IMR-90 (cell line): ENCODE data around the gene ULBP2. TPM values are rescaled to one million over a fixed set of nuclear protein-coding genes. Genes with fewer than 3 reads are reported as not detected.

Experiments
- ATAC-seq: fragments of 200-7000 bp; cut with Tn5 transposase; 2 replicates; pipeline ENCODE4 v1.9.1; 2020; ENCODE audit warnings: low read depth, mild to moderate bottlenecking, moderate library complexity
- BruUV-seq: library from RNA; stranded (reverse); fragments of 400-500 nt; replicated peaks from 2 replicates; lab custom pipeline; 2021; lab: Mats Ljungman, UMichigan
- CTCF ChIA-PET: fragments of 300-600 bp; formaldehyde crosslinking; extraction: SDS; loops from one replicate; lab custom pipeline; 2021; ENCODE audit warnings: antibody characterized with exemption; lab: Yijun Ruan, JAX
- POLR2A ChIA-PET: fragments of 300-600 bp; sonication (Branson Sonifier 250); formaldehyde crosslinking; loops from one replicate; lab custom pipeline; 2022; ENCODE audit warnings: antibody characterized with exemption; ENCODE audit not compliant: unreplicated experiment; lab: Charles Lee
- DNase-seq: peaks from one replicate; pipeline ENCODE4 v3.0.0; 2013
- H2AFZ ChIP-seq: replicated peaks from 2 replicates; pipeline ENCODE3; 2013; ENCODE audit warnings: low read length, mild to moderate bottlenecking; ENCODE audit not compliant: poor library complexity
- H2AK5ac ChIP-seq: 2 replicates; pipeline ENCODE4 v1.6.1; 2013; ENCODE audit warnings: low read depth, low read length, inconsistent platforms
- H2AK9ac ChIP-seq: replicated peaks from 2 replicates; pipeline ENCODE3; 2013; ENCODE audit warnings: mild to moderate bottlenecking, low read depth, low read length, moderate library complexity; ENCODE audit not compliant: poor library complexity
- H2BK120ac ChIP-seq: 2 replicates; pipeline ENCODE4 v1.6.1; 2013; ENCODE audit warnings: low read depth, low read length, inconsistent platforms
- H2BK15ac ChIP-seq: 3 replicates; pipeline ENCODE4 v1.6.1; 2013; ENCODE audit warnings: low read depth, low read length, inconsistent platforms
- H2BK20ac ChIP-seq: 2 replicates; pipeline ENCODE4 v1.6.1; 2013; ENCODE audit warnings: low read depth, mild to moderate bottlenecking, inconsistent platforms, low read length, moderate library complexity
- H2BK5ac ChIP-seq: 2 replicates; pipeline ENCODE4 v1.6.1; 2013; ENCODE audit warnings: mild to moderate bottlenecking, low read depth, low read length, inconsistent platforms; ENCODE audit not compliant: poor library complexity, severe bottlenecking
- H3K14ac ChIP-seq: replicated peaks from 2 replicates; pipeline ENCODE4 v1.6.1; 2013; ENCODE audit warnings: low read depth, low read length, inconsistent platforms
- H3K18ac ChIP-seq: 2 replicates; pipeline ENCODE4 v1.6.1; 2013; ENCODE audit warnings: low read depth, low read length, control low read depth
- H3K23ac ChIP-seq: 2 replicates; pipeline ENCODE4 v1.6.1; 2013; ENCODE audit warnings: low read depth, low read length, inconsistent platforms
- H3K27ac ChIP-seq: 2 replicates; pipeline ENCODE4 v1.5.1; 2013; ENCODE audit warnings: mild to moderate bottlenecking, control low read depth, low read length; ENCODE audit not compliant: insufficient read depth
- H3K27me3 ChIP-seq: 2 replicates; pipeline ENCODE4 v1.6.1; 2013; ENCODE audit warnings: low read length; ENCODE audit not compliant: control insufficient read depth, insufficient read depth
- H3K36me3 ChIP-seq: 2 replicates; pipeline ENCODE4 v1.6.1; 2013; ENCODE audit warnings: low read length, mixed read lengths; ENCODE audit not compliant: control insufficient read depth, insufficient read depth
- H3K4ac ChIP-seq: 2 replicates; pipeline ENCODE4 v1.6.1; 2013; ENCODE audit warnings: low read depth, low read length, inconsistent platforms
- H3K4me1 ChIP-seq: 2 replicates; pipeline ENCODE4 v1.6.1; 2013; ENCODE audit warnings: low read length, mixed read lengths; ENCODE audit not compliant: control insufficient read depth, insufficient read depth
- H3K4me2 ChIP-seq: 2 replicates; pipeline ENCODE4 v1.6.1; 2013; ENCODE audit warnings: low read depth, mild to moderate bottlenecking, control low read depth, low read length, moderate library complexity
- H3K4me3 ChIP-seq: 2 replicates; pipeline ENCODE4 v1.5.1; 2013; ENCODE audit warnings: low read depth, mild to moderate bottlenecking, control low read depth, low read length, moderate library complexity; ENCODE audit not compliant: insufficient read depth
- H3K56ac ChIP-seq: 2 replicates; pipeline ENCODE4 v1.6.1; 2013; ENCODE audit warnings: low read length, inconsistent platforms; ENCODE audit not compliant: insufficient read depth; ENCODE audit errors: extremely low read depth
- H3K79me1 ChIP-seq, 2 experiments: 2 replicates each; pipeline ENCODE4 v1.6.1; 2013; ENCODE audit warnings: low read length in 2 of 2, inconsistent platforms in 1 of 2, low read depth in 1 of 2
- H3K9ac ChIP-seq: 2 replicates; pipeline ENCODE4 v1.6.1; 2013; ENCODE audit warnings: low read depth, low read length, control low read depth
- H3K9me1 ChIP-seq: 2 replicates; pipeline ENCODE4 v1.6.1; 2013; ENCODE audit warnings: low read length, inconsistent platforms; ENCODE audit not compliant: insufficient read depth
- H3K9me3 ChIP-seq: 2 replicates; pipeline ENCODE4 v1.6.1; 2013; ENCODE audit warnings: low read length; ENCODE audit not compliant: control insufficient read depth, insufficient read depth
- H4K20me1 ChIP-seq: 2 replicates; pipeline ENCODE4 v1.6.1; 2013; ENCODE audit warnings: low read length, inconsistent platforms; ENCODE audit not compliant: insufficient read depth
- H4K5ac ChIP-seq: 2 replicates; pipeline ENCODE4 v1.6.1; 2013; ENCODE audit warnings: mild to moderate bottlenecking, low read depth, low read length, control low read depth
- H4K8ac ChIP-seq, 2 experiments: 2 replicates each; pipeline ENCODE4 v1.6.1; 2013; ENCODE audit warnings: low read depth in 2 of 2, low read length in 2 of 2, control low read depth in 1 of 2, inconsistent platforms in 1 of 2
- H4K91ac ChIP-seq: 2 replicates; pipeline ENCODE4 v1.6.1; 2013; ENCODE audit warnings: low read depth, low read length, inconsistent platforms; ENCODE audit not compliant: insufficient read depth
- BHLHE40 ChIP-seq: fragments of 150-350 bp; IDR thresholded peaks from 2 replicates; pipeline ENCODE4 v1.6.1; 2016; ENCODE audit warnings: mild to moderate bottlenecking, low read depth, low read length
- CEBPB ChIP-seq: IDR thresholded peaks from 2 replicates; pipeline ENCODE4 v1.6.1; 2012; ENCODE audit warnings: low read depth, low read length, improper control_type of control experiment
- CHD1 ChIP-seq: IDR thresholded peaks from 2 replicates; pipeline ENCODE4 v1.6.1; 2012; ENCODE audit warnings: low read depth, low read length, improper control_type of control experiment
- CTCF ChIP-seq: conservative IDR thresholded peaks from 2 replicates; pipeline ENCODE4 v1.5.1; 2012; ENCODE audit warnings: mild to moderate bottlenecking, low read depth, low read length, improper control_type of control experiment
- ELK1 ChIP-seq: fragments of 150-350 bp; IDR thresholded peaks from 2 replicates; pipeline ENCODE4 v1.6.1; 2016; ENCODE audit warnings: low read depth, mild to moderate bottlenecking, low read length, moderate library complexity, borderline replicate concordance
- FOS ChIP-seq: fragments of 150-350 bp; IDR thresholded peaks from 2 replicates; pipeline ENCODE4 v1.6.1; 2016; ENCODE audit warnings: low read depth, low read length
- MAFK ChIP-seq: IDR thresholded peaks from 2 replicates; pipeline ENCODE4 v1.6.1; 2012; ENCODE audit warnings: low read depth, low read length, improper control_type of control experiment
- MXI1 ChIP-seq: IDR thresholded peaks from 2 replicates; pipeline ENCODE4 v1.6.1; 2012; ENCODE audit warnings: low read depth, mild to moderate bottlenecking, low read length, moderate library complexity, borderline replicate concordance
- NFE2L2 ChIP-seq: fragments of 150-350 bp; IDR thresholded peaks from 2 replicates; pipeline ENCODE4 v1.6.1; 2016; ENCODE audit warnings: low read depth, mild to moderate bottlenecking, low read length
- POLR2A ChIP-seq: IDR thresholded peaks from 2 replicates; pipeline ENCODE4 v1.6.1; 2012; ENCODE audit warnings: mild to moderate bottlenecking, low read depth, low read length
- RAD21 ChIP-seq: IDR thresholded peaks from 2 replicates; pipeline ENCODE4 v1.6.1; 2012; ENCODE audit warnings: low read length, improper control_type of control experiment
- RCOR1 ChIP-seq: IDR thresholded peaks from 2 replicates; pipeline ENCODE4 v1.6.1; 2012; ENCODE audit warnings: mild to moderate bottlenecking, low read length, improper control_type of control experiment; ENCODE audit not compliant: insufficient replicate concordance
- SMC3 ChIP-seq: fragments of 150-350 bp; IDR thresholded peaks from 2 replicates; pipeline ENCODE4 v1.6.1; 2016; ENCODE audit warnings: low read depth, mild to moderate bottlenecking, antibody characterized with exemption, low read length, moderate library complexity
- USF2 ChIP-seq: fragments of 150-350 bp; IDR thresholded peaks from 2 replicates; pipeline ENCODE4 v1.6.1; 2017; ENCODE audit warnings: mild to moderate bottlenecking, antibody characterized with exemption, low read length, low read depth
- WGBS, 2 experiments: methylation state at CpG; one replicate each; pipeline versions ENCODE4 v1.1.5 to v1.1.7; 2013; ENCODE audit warnings: missing lambda C conversion rate in 2 of 2; ENCODE audit not compliant: insufficient read length in 1 of 2; ENCODE audit errors: extremely low coverage in 2 of 2; 5-methylcytosine and 5-hydroxymethylcytosine counted together
- dilution Hi-C: fragments of 300-500 bp; cut with HindIII; formaldehyde crosslinking; loops from one replicate; pipeline ENCODE4 v1.14.3; 2018; ENCODE audit warnings: low sequenced_read_pairs; ENCODE audit not compliant: unreplicated experiment
- in situ Hi-C: fragments of 300-500 bp; cut with MboI; formaldehyde crosslinking; loops from 3 replicates; pipeline ENCODE4 v1.14.3; 2019; ENCODE audit warnings: low sequenced_read_pairs, inconsistent platforms, mixed read lengths
- intact Hi-C: fragments of 100-400 bp; cut with micrococcal nuclease; formaldehyde crosslinking; loops from 2 replicates; pipeline ENCODE4 v1.10.0; 2022
- polyA plus RNA-seq, 3 experiments: library from polyadenylated mRNA; depleted of rRNA; stranded (reverse); fragments of >200 nt; gene quantifications; 2 replicates each; pipeline ENCODE4 v1.2.3, GENCODE V29; 2012; ENCODE audit warnings: low replicate concordance in 1 of 3
- total RNA-seq: library from RNA; depleted of rRNA; stranded (reverse); fragments of >200 nt; gene quantifications from 2 replicates; pipeline ENCODE4 v1.2.3, GENCODE V29; 2012

The ULBP2 gene
- total and polyA plus RNA-seq, 2 of the 4 experiments (the other 2 are of a cell fraction), result 7.9 to 16.2 TPM

GRCh38 chr6:149925974-149926777 is 15.6 kb upstream of the ULBP2 start:
- H3K18ac ChIP-seq, result no peak overlapping the region
- dilution Hi-C loops (no loop called here), in situ Hi-C loops (loop anchor here (10.0 to 25.0 kb wide), 3 partner anchors 201 to 411 kb away; partner anchors contain the start of gene PPIL4), intact Hi-C loops (loop anchor here (1.0 kb wide), 4 partner anchors 62 to 380 kb away; partner anchors contain the start of genes LRP11 and PPIL4)
- H4K91ac ChIP-seq, result peak overlapping the region; percentile 49; the same call in 1 of the 2 replicates
- H3K36me3 ChIP-seq, result no peaks in the 10 kb centered on the region
- H4K8ac ChIP-seq, result peak overlapping the region; percentile 92 to 97
- H4K20me1 ChIP-seq, result no peaks in the 10 kb centered on the region
- H3K79me1 ChIP-seq, result no peaks in the 10 kb centered on the region
- H2AK5ac ChIP-seq, result no peak overlapping the region
- peak overlapping the region; percentile 15; the same call in 1 of the 2 replicates for H4K5ac ChIP-seq
- H3K9ac ChIP-seq, result peak overlapping the region; percentile 21; the same call in 1 of the 2 replicates
- ChIA-PET CTCF (interaction anchor here (1.1 to 1.4 kb wide), 2 partner anchors 9 to 92 kb away, joined by 3 to 4 read pairs; no protein-coding TSS in a partner anchor), POLR2A (no interaction called here)
- H3K27me3 ChIP-seq, result peaks cover 13% of the 10 kb centered on the region
- ATAC-seq, result peak; percentile 84
- peak overlapping the region; percentile 66 for H2BK120ac ChIP-seq
- H3K23ac ChIP-seq, result no peak overlapping the region
- H2AK9ac ChIP-seq, result peak overlapping the region; percentile 89
- no peak overlapping the region for H2BK5ac ChIP-seq
- WGBS, 2 experiments, result 5% methylated on average over 10 of the region's 31 CpGs; no CpG with 5 or more reads in 1 of the 2 experiments
- H3K9me3 ChIP-seq, result no peaks in the 10 kb centered on the region
- BruUV-seq, result no TSS peak
- 0 out of 2 replicates have a peak overlapping the region, but pooled peaks have one; percentile 78 for H3K14ac ChIP-seq
- H2BK15ac ChIP-seq, result no peak overlapping the region
- peak overlapping the region; percentile 72 for H3K4ac ChIP-seq
- H3K9me1 ChIP-seq, result no peaks in the 10 kb centered on the region
- H3K27ac ChIP-seq, result no peak overlapping the region
- H3K56ac ChIP-seq, result peak overlapping the region; percentile 76
- H2BK20ac ChIP-seq, result no peak overlapping the region; the same call in 1 of the 2 replicates
- H3K4me3 ChIP-seq, result peak overlapping the region; percentile 32
- peak; percentile 66 for DNase-seq
- peak overlapping the region; percentile 97 for H2AFZ ChIP-seq
- peaks cover 2% of the 10 kb centered on the region; the same call in 1 of the 2 replicates for H3K4me1 ChIP-seq
- H3K4me2 ChIP-seq, result peak overlapping the region; percentile 81
- TF ChIP-seq ELK1 (no peak), NFE2L2 (no peak), POLR2A (no peak), MAFK (no peak), USF2 (no peak), RCOR1 (no peak), FOS (no peak), CHD1 (no peak), MXI1 (no peak), BHLHE40 (no peak), CTCF (peak; percentile 92), RAD21 (peak; percentile 92), SMC3 (peak; percentile 94), CEBPB (no peak)
